H1 (cell line): ENCODE results near the gene CLEC16A. TPM values are rescaled to one million over a fixed set of nuclear protein-coding genes. Genes with fewer than 3 reads are reported as not detected.

Experiments used
- CHD7 ChIP-seq: fragments of 300-600 bp; sonication (generic); IDR thresholded peaks from 2 replicates; pipeline ENCODE4 v1.7.1; 2012; ENCODE audit warnings: low read length, moderate library complexity, mild to moderate bottlenecking, inconsistent platforms; ENCODE audit not compliant: insufficient replicate concordance
- EGR1 ChIP-seq: IDR thresholded peaks from 2 replicates; pipeline ENCODE4 v1.6.1; 2011; ENCODE audit warnings: low read depth, low read length, borderline replicate concordance
- GTF2F1 ChIP-seq: IDR thresholded peaks from 2 replicates; pipeline ENCODE4 v1.6.1; 2012; ENCODE audit warnings: low read depth, low read length, improper control_type of control experiment, borderline replicate concordance
- KDM4A ChIP-seq: IDR thresholded peaks from one replicate; pipeline ENCODE4 v1.7.1; 2012; ENCODE audit warnings: low read depth, mild to moderate bottlenecking, moderate library complexity, low read length, inconsistent platforms; ENCODE audit not compliant: severe bottlenecking
- MAFK ChIP-seq: IDR thresholded peaks from 2 replicates; pipeline ENCODE4 v1.6.1; 2012; ENCODE audit warnings: low read depth, mild to moderate bottlenecking, improper control_type of control experiment, low read length
- NRF1 ChIP-seq: IDR thresholded peaks from 2 replicates; pipeline ENCODE4 v1.6.1; 2011; ENCODE audit warnings: mild to moderate bottlenecking, low read depth, low read length, improper control_type of control experiment
- POLR2A ChIP-seq, 2 experiments: IDR thresholded peaks; 1 replicate in 1 of 2; 2 replicates in 1 of 2; pipeline ENCODE4 v1.6.1; 2011; ENCODE audit warnings: low read depth in 2 of 2, low read length in 2 of 2, mild to moderate bottlenecking in 2 of 2; ENCODE audit errors: control extremely low read depth in 1 of 2
- RFX5 ChIP-seq: IDR thresholded peaks from 2 replicates; pipeline ENCODE4 v1.6.1; 2011; ENCODE audit warnings: low read depth, low read length, improper control_type of control experiment, borderline replicate concordance
- RNF2 ChIP-seq: fragments of 200-900, 300-1000 bp; sonication (generic); IDR thresholded peaks from 2 replicates; pipeline ENCODE4 v1.7.1; 2016; ENCODE audit warnings: borderline replicate concordance, low read depth, mild to moderate bottlenecking, antibody characterized with exemption, low read length; ENCODE audit not compliant: poor library complexity, severe bottlenecking; ENCODE audit errors: missing control alignments
- SIRT6 ChIP-seq: IDR thresholded peaks from one replicate; pipeline ENCODE4 v1.7.1; 2012; ENCODE audit warnings: low read length, inconsistent platforms
- polyA plus RNA-seq, 7 experiments: library from polyadenylated mRNA; depleted of rRNA in 3 of 7; stranded (reverse) in 5 of 7; unstranded in 2 of 7; fragments of >200 nt in 5 of 7; fragments of 200-250 nt in 2 of 7; gene quantifications; 1 replicate in 5 of 7; 2 replicates in 1 of 7; 4 replicates in 1 of 7; pipeline versions ENCODE4 v1.2.1 to v1.2.3, GENCODE V29; 2011 to 2013; ENCODE audit warnings: missing spikeins in 2 of 7, mixed read lengths in 2 of 7
- total RNA-seq: library from RNA; stranded (reverse); fragmentation: NEBNext Ultra II Directional; extraction: Animal tissue kit (Norgen Biotek cat#: 25700); gene quantifications from 2 replicates; pipeline ENCODE4 v1.2.1, GENCODE V29; 2021

The CLEC16A gene
- total and polyA plus RNA-seq, 2 of the 8 experiments (the other 6 are each of a cell fraction or from before 2014, with no cell fraction given) = 7.6 to 19.3 TPM

- TF ChIP-seq CHD7 = no peak
- TF ChIP-seq KDM4A = no peak
- no peak for TF ChIP-seq POLR2A (IDR thresholded peaks at IDR 0.05; ENCODE audit: control extremely low read depth in 1 of 2, low read depth in 2 of 2, low read length in 2 of 2)
- no peak for TF ChIP-seq SIRT6
- no peak for TF ChIP-seq EGR1
- no peak for TF ChIP-seq GTF2F1
- no peak for TF ChIP-seq RFX5
- TF ChIP-seq RNF2 = no peak
- TF ChIP-seq NRF1 = no peak
- TF ChIP-seq MAFK = no peak
Measured at GRCh38 chr16:11190588-11191560, 246.5 kb downstream of the CLEC16A start (continued).
